ENCODE data around the gene PTPN3.

- TF ChIP-seq POLR2AphosphoS5 (IDR thresholded peaks at IDR 0.05; ENCODE audit: low read depth, low read length) (no peak), REST (IDR thresholded peaks at IDR 0.05; ENCODE audit: insufficient read depth in 1 of 2, low read depth in 2 of 2, low read length in 2 of 2) (no peak), SIN3A (IDR thresholded peaks at IDR 0.05; ENCODE audit: borderline replicate concordance, insufficient read depth, low read length) (no peak)
Measured at GRCh38 chr9:109488791-109489492, 9.2 kb downstream of the PTPN3 start.
